HepG2 (cell line): ENCODE data around the gene SBSN. TPM values are rescaled to one million over a fixed set of nuclear protein-coding genes. Genes with fewer than 3 reads are reported as not detected.

Experiments used
- ATAC-seq: fragments of 200-7000 bp; cut with Tn5 transposase; 3 replicates; pipeline ENCODE4 v1.9.1; 2020; ENCODE audit warnings: mild to moderate bottlenecking, moderate library complexity
- BruUV-seq: library from RNA; stranded (reverse); fragments of 400-500 nt; replicated peaks from 2 replicates; lab custom pipeline; 2021; lab: Mats Ljungman, UMichigan
- CTCF ChIA-PET: fragments of 300-600 bp; formaldehyde crosslinking; extraction: SDS; loops from one replicate; lab custom pipeline; 2021; ENCODE audit warnings: low total read pairs, inconsistent platforms, low intra/inter-chr PET ratio; lab: Yijun Ruan, JAX
- POLR2A ChIA-PET: fragments of 350-600 bp; sonication (Branson Sonifier 250); formaldehyde crosslinking; loops from one replicate; lab custom pipeline; 2020; ENCODE audit warnings: antibody characterized with exemption, inconsistent platforms; lab: Yijun Ruan, JAX
- DNase-seq: peaks from one replicate; pipeline ENCODE4 v3.0.0-alpha.2; 2015; ENCODE audit warnings: low spot score
- FAIRE-seq: peaks from 3 replicates; lab custom pipeline; 2011; peaks lifted over from hg19 to GRCh38; lab: Jason Lieb, UNC
- H2AFZ ChIP-seq: one replicate; pipeline ENCODE4 v1.6.1; 2011; ENCODE audit warnings: low read length, inconsistent platforms
- H3K27ac ChIP-seq: fragments of 300-600 bp; 3 replicates; pipeline ENCODE4 v1.8.0; 2011; ENCODE audit warnings: mixed run types, mild to moderate bottlenecking, mixed read lengths, low read length, inconsistent platforms; ENCODE audit not compliant: insufficient read depth; ENCODE audit errors: extremely low read length
- H3K27me3 ChIP-seq, 2 experiments: fragments of 200-600 bp in 1 of 2; 2 replicates in 1 of 2; 3 replicates in 1 of 2; pipeline versions ENCODE4 v1.6.0 to v1.8.0; 2011; ENCODE audit warnings: low read length in 2 of 2, mild to moderate bottlenecking in 2 of 2, moderate library complexity in 2 of 2, inconsistent platforms in 1 of 2; ENCODE audit not compliant: insufficient read depth in 2 of 2, control insufficient read depth in 1 of 2
- H3K36me3 ChIP-seq, 2 experiments: fragments of 200-600 bp in 1 of 2; replicated peaks in 1 of 2; 2 replicates in 1 of 2; 3 replicates in 1 of 2; pipeline versions ENCODE4 v1.5.1 to v1.8.0; 2011; ENCODE audit warnings: low read length in 2 of 2, inconsistent platforms in 1 of 2; ENCODE audit not compliant: insufficient read depth in 2 of 2, control insufficient read depth in 1 of 2
- H3K4me1 ChIP-seq: 2 replicates; pipeline ENCODE4 v1.5.1; 2012; ENCODE audit warnings: low read length, inconsistent platforms; ENCODE audit not compliant: insufficient read depth
- H3K4me2 ChIP-seq: 2 replicates; pipeline ENCODE4 v1.6.0; 2011; ENCODE audit warnings: low read depth, low read length, inconsistent platforms
- H3K4me3 ChIP-seq, 3 experiments: fragments of 200-600 bp in 1 of 3; sonication (generic), shearing (Covaris generic) in 1 of 3; replicated peaks in 1 of 3; 2 replicates each; pipeline ENCODE4 v1.5.1; 2011 to 2016; ENCODE audit warnings: low read length in 3 of 3, inconsistent platforms in 2 of 3, low read depth in 2 of 3, mild to moderate bottlenecking in 2 of 3, control low read depth in 1 of 3, mixed read lengths in 1 of 3; ENCODE audit not compliant: insufficient read depth in 1 of 3
- H3K79me2 ChIP-seq: one replicate; pipeline ENCODE4 v1.6.1; 2011; ENCODE audit warnings: low read length, inconsistent platforms; ENCODE audit not compliant: insufficient read depth
- H3K9ac ChIP-seq: 2 replicates; pipeline ENCODE4 v1.6.0; 2011; ENCODE audit warnings: mild to moderate bottlenecking, low read depth, low read length, inconsistent platforms; ENCODE audit not compliant: insufficient read depth
- H3K9me3 ChIP-seq: 2 replicates; pipeline ENCODE4 v1.5.1; 2012; ENCODE audit warnings: mild to moderate bottlenecking, low read length
- H4K20me1 ChIP-seq: 2 replicates; pipeline ENCODE4 v1.6.0; 2011; ENCODE audit warnings: inconsistent platforms, mild to moderate bottlenecking, low read length, moderate library complexity; ENCODE audit not compliant: insufficient read depth
- EED ChIP-seq: sonication (generic); formaldehyde crosslinking; IDR thresholded peaks from 2 replicates; pipeline ENCODE4 v1.5.0; 2020; ENCODE audit warnings: mild to moderate bottlenecking, missing genetic modification reagents
- GABPB1 ChIP-seq: IDR thresholded peaks from 2 replicates; pipeline ENCODE4 v1.6.1; 2016; ENCODE audit warnings: mild to moderate bottlenecking, missing genetic modification reagents, moderate library complexity, missing compliant biosample characterization
- HHEX ChIP-seq: IDR thresholded peaks from 2 replicates; pipeline ENCODE4 v1.6.1; 2016; ENCODE audit warnings: control low read depth
- ISL2 ChIP-seq: sonication (generic); formaldehyde crosslinking; IDR thresholded peaks from 2 replicates; pipeline ENCODE4 v1.5.0; 2020; ENCODE audit warnings: missing genetic modification reagents
- LCORL ChIP-seq, 2 experiments: fragments of 450-650 bp in 1 of 2; sonication (generic) in 1 of 2; formaldehyde crosslinking in 1 of 2; IDR thresholded peaks; 2 replicates each; pipeline versions ENCODE4 v1.5.0 to v1.6.1; 2017 to 2020; ENCODE audit warnings: antibody characterized with exemption in 1 of 2, missing genetic modification reagents in 1 of 2
- MYC ChIP-seq: sonication (generic); formaldehyde crosslinking; IDR thresholded peaks from 2 replicates; pipeline ENCODE4 v1.9.0; 2021; ENCODE audit warnings: missing genetic modification reagents, borderline replicate concordance
- PAWR ChIP-seq: sonication (generic); formaldehyde crosslinking; IDR thresholded peaks from 2 replicates; pipeline ENCODE4 v1.4.0; 2020; ENCODE audit warnings: missing genetic modification reagents, mild to moderate bottlenecking, borderline replicate concordance
- RFX3 ChIP-seq: IDR thresholded peaks from 2 replicates; pipeline ENCODE4 v1.6.1; 2016; ENCODE audit warnings: missing biosample characterization, missing genetic modification reagents
- SOX13 ChIP-seq, 3 experiments: fragments of 450-650 bp in 1 of 3; sonication (generic) in 1 of 3; formaldehyde crosslinking in 1 of 3; IDR thresholded peaks in 2 of 3; conservative IDR thresholded peaks in 1 of 3; 2 replicates each; pipeline versions ENCODE4 v1.5.0 to v1.6.1; 2016 to 2020; ENCODE audit warnings: antibody characterized with exemption in 1 of 3, mild to moderate bottlenecking in 1 of 3, missing compliant biosample characterization in 1 of 3, missing genetic modification reagents in 1 of 3, moderate library complexity in 1 of 3
- ZFP37 ChIP-seq: sonication (generic); formaldehyde crosslinking; IDR thresholded peaks from 2 replicates; pipeline ENCODE4 v1.4.0; 2020; ENCODE audit warnings: missing genetic modification reagents, borderline replicate concordance
- ZFY ChIP-seq: sonication (generic); formaldehyde crosslinking; IDR thresholded peaks from 2 replicates; pipeline ENCODE4 v1.4.0; 2020; ENCODE audit warnings: missing genetic modification reagents
- ZIK1 ChIP-seq: sonication (generic); formaldehyde crosslinking; IDR thresholded peaks from 2 replicates; pipeline ENCODE4 v1.5.0; 2020; ENCODE audit warnings: mild to moderate bottlenecking, low read depth, missing genetic modification reagents, borderline replicate concordance
- ZNF136 ChIP-seq: sonication (generic); formaldehyde crosslinking; IDR thresholded peaks from 2 replicates; pipeline ENCODE4 v1.8.1; 2022; ENCODE audit warnings: low read depth, mild to moderate bottlenecking, moderate library complexity, missing genetic modification reagents
- WGBS: methylation state at CpG from one replicate; pipeline ENCODE4 v1.1.6; 2017; ENCODE audit warnings: low lambda C conversion rate; 5-methylcytosine and 5-hydroxymethylcytosine counted together
- in situ Hi-C: cut with HindIII; loops from 2 replicates; pipeline ENCODE4 v1.10.0; 2017; ENCODE audit warnings: low pct_unique_long_range_greater_than_20kb; ENCODE audit not compliant: extremely low pct_ligation_motif_present
- intact Hi-C: fragments of 100-400 bp; cut with micrococcal nuclease; formaldehyde crosslinking; loops from one replicate; pipeline ENCODE4 v1.10.0; 2022; ENCODE audit not compliant: unreplicated experiment
- polyA plus RNA-seq, 8 experiments: library from polyadenylated mRNA; depleted of rRNA in 3 of 8; stranded (reverse) in 7 of 8; unstranded in 1 of 8; fragments of >200 nt; fragmentation: Illumina TruSeq in 4 of 8; extraction: Trizol in 4 of 8; gene quantifications; 2 replicates each; pipeline versions ENCODE4 v1.2.1 to v1.2.3, GENCODE V29; 2011 to 2016; ENCODE audit warnings: low read depth in 4 of 8, missing spikeins in 1 of 8, mixed read lengths in 1 of 8; ENCODE audit not compliant: insufficient read depth in 1 of 8
- total RNA-seq, 5 experiments: library from RNA; depleted of rRNA; stranded (reverse); fragments of >200 nt; fragmentation: Illumina TruSeq; extraction: Trizol; gene quantifications; 2 replicates each; pipeline ENCODE4 v1.2.3, GENCODE V29; 2016; ENCODE audit warnings: low read depth in 1 of 5
- TF ChIP-seq, protein P1 (sequence below): sonication (generic); formaldehyde crosslinking; IDR thresholded peaks from 2 replicates; pipeline ENCODE4 v1.5.0; 2020; ENCODE audit warnings: missing genetic modification reagents
- TF ChIP-seq, protein P2 (sequence below): sonication (generic); formaldehyde crosslinking; IDR thresholded peaks from 2 replicates; pipeline ENCODE4 v1.5.1; 2020; ENCODE audit warnings: missing genetic modification reagents, mild to moderate bottlenecking, borderline replicate concordance

The SBSN gene
- total and polyA plus RNA-seq, 2 of the 13 experiments (the other 11 are each of a cell fraction or from before 2014, with no cell fraction given) = not detected

DNA sequence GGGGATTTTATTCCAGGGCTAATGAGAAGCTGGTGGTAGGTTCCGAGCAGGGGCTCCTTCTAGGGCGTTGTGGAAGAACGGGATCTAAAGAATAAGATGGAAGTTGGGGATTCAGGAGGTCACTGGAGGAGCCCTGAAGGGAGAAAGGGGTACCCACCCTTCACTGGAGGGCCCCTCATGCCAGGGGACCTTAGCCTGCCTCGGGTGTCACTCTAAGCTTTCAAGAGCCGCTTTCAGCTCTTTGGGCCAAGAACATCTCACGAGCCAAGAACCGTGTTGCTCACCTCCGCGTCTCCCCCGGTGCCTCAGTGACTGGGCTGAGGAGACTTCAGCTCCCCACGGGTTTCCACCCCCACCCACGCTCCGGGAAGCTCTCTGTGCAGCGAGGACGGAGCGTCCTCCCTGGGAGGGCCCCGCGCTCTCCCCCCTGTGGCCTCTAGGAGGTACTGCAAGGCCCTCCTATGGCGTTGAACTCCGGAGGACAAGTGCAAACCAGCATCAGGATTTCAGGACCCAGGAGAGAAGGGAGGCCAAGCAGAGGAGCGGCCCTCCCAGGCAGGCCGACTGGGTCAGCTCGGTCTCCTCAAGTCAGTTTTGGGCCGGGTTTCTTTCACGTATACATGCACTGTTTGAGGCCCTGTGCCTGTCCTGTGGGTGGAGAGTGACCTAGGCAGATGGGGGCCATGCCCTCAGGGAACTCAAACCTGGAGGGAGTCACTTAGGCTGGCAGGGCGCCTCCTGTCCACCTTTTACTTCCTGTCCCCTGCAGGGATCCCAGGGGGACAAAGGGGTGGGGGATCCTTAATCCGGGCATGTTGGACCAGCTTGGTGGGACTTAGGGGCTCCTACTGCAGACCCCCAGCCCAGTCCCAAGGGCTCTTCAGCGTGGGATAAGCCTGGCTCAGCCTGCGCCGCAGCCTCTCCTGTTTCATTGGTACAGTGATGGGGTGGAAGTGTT is 32.7 kb downstream of the SBSN start:
- H3K4me3 ChIP-seq = peak overlapping the region; percentile 25 to 66 (median 44); a peak in 4 of 6 replicates
- in situ Hi-C loops (no loop called here), intact Hi-C loops (loop anchor here (1.0 to 10.0 kb wide), 2 partner anchors 143 to 251 kb away; partner anchors contain the start of gene LSR)
- H3K27me3 ChIP-seq = no peaks in the 10 kb centered on the region
- ChIA-PET POLR2A (interaction anchor here (0.9 to 1.1 kb wide), 4 partner anchors 9 to 142 kb away, joined by 3 to 5 read pairs (median 3); no protein-coding TSS in a partner anchor), CTCF (interaction anchor here (1.2 to 2.6 kb wide), 2 partner anchors 75 to 143 kb away, joined by 5 to 30 read pairs; no protein-coding TSS in a partner anchor)
- no peak overlapping the region for H3K27ac ChIP-seq
- WGBS = 30% methylated on average over 6 of the region's 30 CpGs
- H3K36me3 ChIP-seq = 0 out of 5 replicates have a peak, but pooled peaks cover 0 to 8% of the 10 kb centered on the region in 2 experiments
- peaks cover 15% of the 10 kb centered on the region for H3K4me1 ChIP-seq
- BruUV-seq = no TSS peak
- peak overlapping the region; percentile 95 for H3K4me2 ChIP-seq
- ATAC-seq (peak; percentile 93), FAIRE-seq (peak; percentile 50), DNase-seq (peak; percentile 54)
- no peaks in the 10 kb centered on the region for H4K20me1 ChIP-seq
- peak overlapping the region; percentile 61 for H3K9ac ChIP-seq
- no peaks in the 10 kb centered on the region for H3K79me2 ChIP-seq
- H3K9me3 ChIP-seq = no peaks in the 10 kb centered on the region
- H2AFZ ChIP-seq = no peak overlapping the region
- TF ChIP-seq, protein P1, sequence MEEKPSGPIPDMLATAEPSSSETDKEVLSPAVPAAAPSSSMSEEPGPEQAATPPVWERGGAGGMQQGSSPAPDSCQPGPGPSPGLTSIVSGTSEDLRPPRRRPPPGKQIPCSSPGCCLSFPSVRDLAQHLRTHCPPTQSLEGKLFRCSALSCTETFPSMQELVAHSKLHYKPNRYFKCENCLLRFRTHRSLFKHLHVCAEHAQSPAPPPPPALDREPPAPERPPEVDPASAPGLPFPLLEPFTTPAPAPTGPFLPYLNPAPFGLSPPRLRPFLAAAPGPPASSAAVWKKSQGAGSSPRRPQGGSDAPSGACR (CRISPR knock-in tag) = 0 out of 2 replicates have a peak, but pooled peaks have one; percentile 62
- TF ChIP-seq, protein P2, sequence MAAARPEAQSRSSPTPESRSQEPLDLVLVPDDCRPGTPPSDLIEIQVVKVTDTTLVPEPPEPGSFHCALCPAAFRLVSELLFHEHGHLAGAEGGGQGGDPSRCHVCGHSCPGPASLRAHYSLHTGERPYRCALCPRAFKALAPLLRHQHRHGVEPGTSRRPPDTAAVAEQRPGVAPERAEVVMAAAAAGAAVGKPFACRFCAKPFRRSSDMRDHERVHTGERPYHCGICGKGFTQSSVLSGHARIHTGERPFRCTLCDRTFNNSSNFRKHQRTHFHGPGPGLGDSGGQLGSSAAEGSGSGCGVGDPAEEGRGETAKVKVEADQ = no peak
- TF ChIP-seq ZFY = peak; percentile 51
- TF ChIP-seq LCORL (IDR thresholded peaks at IDR 0.05) = no peak
- TF ChIP-seq LCORL (CRISPR knock-in tag; IDR thresholded peaks at IDR 0.05) = no peak; the same call in 1 of the 2 replicates
- 0 out of 2 replicates have a peak, but pooled peaks have one; percentile 54 for TF ChIP-seq ISL2 (CRISPR knock-in tag)
- TF ChIP-seq PAWR (CRISPR knock-in tag) = no peak
- no peak for TF ChIP-seq ZIK1 (CRISPR knock-in tag)
- TF ChIP-seq MYC = 0 out of 2 replicates have a peak, but pooled peaks have one; percentile 42
- no peak for TF ChIP-seq SOX13 (IDR thresholded peaks at IDR 0.05)
- TF ChIP-seq SOX13 (CRISPR knock-in tag; conservative IDR thresholded peaks at IDR 0.05 in 1 of 2, IDR thresholded peaks at IDR 0.05 in 1 of 2) = 0 out of 4 replicates have a peak, but pooled peaks of 1 of the 2 experiments have one; percentile 5
- TF ChIP-seq HHEX (CRISPR knock-in tag) = no peak
- TF ChIP-seq ZFP37 (CRISPR knock-in tag) = no peak
- TF ChIP-seq EED (CRISPR knock-in tag) = no peak
- TF ChIP-seq GABPB1 (CRISPR knock-in tag) = peak; percentile 48; the same call in 1 of the 2 replicates
- TF ChIP-seq RFX3 (CRISPR knock-in tag) = no peak
- TF ChIP-seq ZNF136 (CRISPR knock-in tag) = 0 out of 2 replicates have a peak, but pooled peaks have one; percentile 55
